H9 (cell line): ENCODE measurements around the gene INSM1. TPM values are rescaled to one million over a fixed set of nuclear protein-coding genes. Genes with fewer than 3 reads are reported as not detected.
A peak's percentile ranks its signal among the peaks of the same experiment; 100 is the strongest.

Source experiments
- DNase-seq: peaks from one replicate; pipeline ENCODE4 v3.0.0-alpha.2; 2017
- H2AFZ ChIP-seq: one replicate; pipeline ENCODE4 v1.6.1; 2013; ENCODE audit warnings: mild to moderate bottlenecking, low read length, control low read depth, moderate library complexity
- H2AK5ac ChIP-seq: 2 replicates; pipeline ENCODE4 v1.6.1; 2013; ENCODE audit warnings: low read length, control low read depth, mixed read lengths; ENCODE audit not compliant: insufficient read length
- H2BK120ac ChIP-seq: one replicate; pipeline ENCODE4 v1.6.1; 2013; ENCODE audit warnings: low read depth, mild to moderate bottlenecking, low read length, control low read depth, inconsistent platforms; ENCODE audit not compliant: poor library complexity, severe bottlenecking
- H2BK12ac ChIP-seq: 2 replicates; pipeline ENCODE4 v1.6.1; 2013; ENCODE audit warnings: low read length, control low read depth, mixed read lengths, low read depth; ENCODE audit not compliant: insufficient read length
- H2BK15ac ChIP-seq: 2 replicates; pipeline ENCODE4 v1.6.1; 2013; ENCODE audit warnings: low read depth, low read length, control low read depth
- H2BK20ac ChIP-seq: one replicate; pipeline ENCODE4 v1.6.1; 2013; ENCODE audit warnings: low read depth, mild to moderate bottlenecking, low read length, control low read depth, inconsistent platforms; ENCODE audit not compliant: poor library complexity, severe bottlenecking
- H2BK5ac ChIP-seq: 2 replicates; pipeline ENCODE4 v1.6.1; 2013; ENCODE audit warnings: low read length, control low read depth, mixed read lengths; ENCODE audit not compliant: insufficient read length
- H3K14ac ChIP-seq: 2 replicates; pipeline ENCODE4 v1.6.1; 2013; ENCODE audit warnings: low read length, control low read depth; ENCODE audit not compliant: insufficient read depth
- H3K18ac ChIP-seq: 2 replicates; pipeline ENCODE4 v1.6.1; 2013; ENCODE audit warnings: low read depth, mild to moderate bottlenecking, mixed read lengths, low read length, control low read depth; ENCODE audit not compliant: insufficient read length
- H3K23ac ChIP-seq: 2 replicates; pipeline ENCODE4 v1.6.1; 2013; ENCODE audit warnings: low read length, control low read depth, mixed read lengths, low read depth; ENCODE audit not compliant: insufficient read length
- H3K23me2 ChIP-seq: 2 replicates; pipeline ENCODE4 v1.6.1; 2013; ENCODE audit warnings: low read depth, mild to moderate bottlenecking, mixed read lengths, low read length, control low read depth; ENCODE audit not compliant: insufficient read length, poor library complexity, severe bottlenecking
- H3K27ac ChIP-seq: 2 replicates; pipeline ENCODE4 v1.5.1; 2013; ENCODE audit warnings: low read length, control low read depth, mixed read lengths, low read depth; ENCODE audit not compliant: insufficient read length
- H3K27me3 ChIP-seq: 2 replicates; pipeline ENCODE4 v1.6.1; 2013; ENCODE audit warnings: low read length, control low read depth, inconsistent platforms; ENCODE audit not compliant: insufficient read depth
- H3K4ac ChIP-seq: 2 replicates; pipeline ENCODE4 v1.6.1; 2013; ENCODE audit warnings: low read depth, mild to moderate bottlenecking, control low read depth, inconsistent platforms, low read length, moderate library complexity
- H3K4me1 ChIP-seq: 2 replicates; pipeline ENCODE4 v1.6.1; 2013; ENCODE audit warnings: low read length, control low read depth, inconsistent platforms; ENCODE audit not compliant: insufficient read depth
- H3K4me2 ChIP-seq: 2 replicates; pipeline ENCODE4 v1.6.1; 2013; ENCODE audit warnings: low read length, control low read depth, mixed read lengths; ENCODE audit not compliant: insufficient read length, insufficient read depth
- H3K56ac ChIP-seq: 2 replicates; pipeline ENCODE4 v1.6.1; 2013; ENCODE audit warnings: low read depth, mild to moderate bottlenecking, mixed read lengths, low read length, control low read depth; ENCODE audit not compliant: insufficient read length
- H3K79me1 ChIP-seq: 2 replicates; pipeline ENCODE4 v1.6.1; 2013; ENCODE audit warnings: low read depth, mild to moderate bottlenecking, moderate library complexity, low read length, control low read depth, inconsistent platforms; ENCODE audit not compliant: insufficient read depth, poor library complexity, severe bottlenecking
- H3K79me2 ChIP-seq: 2 replicates; pipeline ENCODE4 v1.6.1; 2013; ENCODE audit warnings: low read length, control low read depth, inconsistent platforms; ENCODE audit not compliant: insufficient read depth
- H3K9ac ChIP-seq: 2 replicates; pipeline ENCODE4 v1.6.1; 2013; ENCODE audit warnings: low read length, control low read depth, mixed read lengths; ENCODE audit not compliant: insufficient read length; ENCODE audit errors: extremely low read depth
- H3K9me3 ChIP-seq: one replicate; pipeline ENCODE4 v1.6.1; 2013; ENCODE audit warnings: low read depth, low read length, inconsistent platforms; ENCODE audit not compliant: control insufficient read depth
- H3T11ph ChIP-seq: one replicate; pipeline ENCODE4 v1.6.1; 2013; ENCODE audit warnings: mild to moderate bottlenecking, low read length, control low read depth, inconsistent platforms
- H4K20me1 ChIP-seq: one replicate; pipeline ENCODE4 v1.6.1; 2013; ENCODE audit not compliant: control insufficient read depth, insufficient read length, insufficient read depth
- H4K5ac ChIP-seq: 2 replicates; pipeline ENCODE4 v1.6.1; 2013; ENCODE audit warnings: low read depth, mild to moderate bottlenecking, mixed read lengths, low read length, control low read depth; ENCODE audit not compliant: insufficient read length
- H4K8ac ChIP-seq: replicated peaks from 2 replicates; pipeline ENCODE4 v1.6.1; 2013; ENCODE audit warnings: low read length, control low read depth, mixed read lengths, low read depth; ENCODE audit not compliant: insufficient read length
- H4K91ac ChIP-seq: 2 replicates; pipeline ENCODE4 v1.6.1; 2013; ENCODE audit warnings: low read depth, mild to moderate bottlenecking, moderate library complexity, mixed read lengths, low read length, control low read depth; ENCODE audit not compliant: insufficient read length
- H3K27ac Mint-ChIP-seq, 3 experiments: 2 replicates in 2 of 3; 3 replicates in 1 of 3; pipeline ENCODE4 v1.8.0; 2020 to 2021; ENCODE audit warnings: mixed read lengths in 3 of 3, mild to moderate bottlenecking in 1 of 3, moderate library complexity in 1 of 3
- H3K27me3 Mint-ChIP-seq: 2 replicates; pipeline ENCODE4 v1.8.0; 2021; ENCODE audit warnings: low read depth, mild to moderate bottlenecking, moderate library complexity, mixed read lengths
- H3K36me3 Mint-ChIP-seq, 3 experiments: 2 replicates in 2 of 3; 3 replicates in 1 of 3; pipeline ENCODE4 v1.8.0; 2020 to 2021; ENCODE audit warnings: low read depth in 3 of 3, mixed read lengths in 3 of 3; ENCODE audit not compliant: insufficient read depth in 1 of 3
- H3K4me1 Mint-ChIP-seq, 2 experiments: 2 replicates each; pipeline ENCODE4 v1.8.0; 2020; ENCODE audit warnings: mixed read lengths in 2 of 2
- H3K4me3 Mint-ChIP-seq, 2 experiments: 2 replicates in 1 of 2; 3 replicates in 1 of 2; pipeline ENCODE4 v1.8.0; 2020 to 2021; ENCODE audit warnings: mild to moderate bottlenecking in 2 of 2, mixed read lengths in 2 of 2, moderate library complexity in 1 of 2
- H3K9me3 Mint-ChIP-seq, 2 experiments: 2 replicates in 1 of 2; 3 replicates in 1 of 2; pipeline ENCODE4 v1.8.0; 2020; ENCODE audit warnings: mild to moderate bottlenecking in 2 of 2, mixed read lengths in 2 of 2, moderate library complexity in 1 of 2
- CTCF ChIP-seq: fragments of 200-600 bp; sonication (generic); conservative IDR thresholded peaks from 3 replicates; pipeline ENCODE4 v1.8.0; 2021; ENCODE audit warnings: antibody characterized with exemption, mild to moderate bottlenecking
- WGBS: extraction: QIAGEN DNeasy Blood & Tissue Kit; methylation state at CpG from one replicate; pipeline ENCODE4 v1.1.7; 2013; ENCODE audit warnings: missing lambda C conversion rate, low lambda C conversion rate, mixed read lengths; ENCODE audit not compliant: insufficient read length; ENCODE audit errors: extremely low coverage; 5-methylcytosine and 5-hydroxymethylcytosine counted together
- total RNA-seq: library from RNA; stranded (reverse); gene quantifications from 2 replicates; pipeline ENCODE4 v1.2.1, GENCODE V29; 2021

Gene INSM1
- total RNA-seq, 1 experiment from 2014 or later = 0.83 TPM

GRCh38 chr20:20369250-20370093 lies 1.6 kb downstream of the INSM1 start:
- Histone ChIP-seq H3K27me3 (peaks cover 33% of the 10 kb centered on the region), H3K23me2 (peaks cover 27% of the 10 kb centered on the region), H4K8ac (no peak overlapping the region), H3K18ac (no peak overlapping the region), H2BK5ac (no peak overlapping the region), H2AK5ac (no peak overlapping the region), H4K20me1 (no peaks in the 10 kb centered on the region), H3K9me3 (no peaks in the 10 kb centered on the region), H3K4me1 (peaks cover 13% of the 10 kb centered on the region; the same call in 1 of the 2 replicates), H2BK20ac (no peak overlapping the region), H3K79me2 (no peaks in the 10 kb centered on the region), H2BK12ac (no peak overlapping the region), H3K9ac (no peak overlapping the region), H3K4ac (no peak overlapping the region), H3K23ac (no peak overlapping the region), H2BK15ac (no peak overlapping the region), H4K5ac (no peak overlapping the region), H3K4me2 (peak overlapping the region; percentile 69), H3K79me1 (no peaks in the 10 kb centered on the region), H3K14ac (no peak overlapping the region; the same call in 1 of the 2 replicates), H3T11ph (no peak overlapping the region), H3K27ac (no peak overlapping the region), H3K56ac (no peak overlapping the region), H2AFZ (no peak overlapping the region), H2BK120ac (no peak overlapping the region), H4K91ac (no peak overlapping the region)
- peak; percentile 48 for TF ChIP-seq CTCF
- WGBS = no CpG with 5 or more reads among the region's 86 CpGs
- Mint-ChIP-seq H3K4me1 (peaks cover 54 to 55% of the 10 kb centered on the region in 2 experiments), H3K27ac (peak overlapping the region in 1 of 3 experiments; percentile 67; a peak in 1 of 7 replicates), H3K27me3 (peaks cover 87% of the 10 kb centered on the region), H3K9me3 (peaks cover 0 to 2% of the 10 kb centered on the region in 2 experiments; a peak in 3 of 5 replicates), H3K4me3 (peak overlapping the region; percentile 60 to 80), H3K36me3 (no peaks in the 10 kb centered on the region; a peak in 2 of 7 replicates)
- DNase-seq = peak; percentile 86
